HCT116 (cell line): ENCODE data around the gene ADNP. TPM values are rescaled to one million over a fixed set of nuclear protein-coding genes. Genes with fewer than 3 reads are reported as not detected.

Experiments
- ATAC-seq: fragments of 200-7000 bp; cut with Tn5 transposase; 2 replicates; pipeline ENCODE4 v1.9.1; 2020; ENCODE audit warnings: mild to moderate bottlenecking, moderate library complexity
- BruUV-seq: library from RNA; stranded (reverse); fragments of 400-500 nt; replicated peaks from 2 replicates; lab custom pipeline; 2021; lab: Mats Ljungman, UMichigan
- CTCF ChIA-PET: fragments of 300-600 bp; sonication (Branson Sonifier 250); formaldehyde crosslinking; loops from one replicate; lab custom pipeline; 2021; ENCODE audit warnings: antibody characterized with exemption; lab: Charles Lee
- POLR2A ChIA-PET: fragments of 300-600, 350-600 bp; sonication (Branson Sonifier 250); formaldehyde crosslinking; loops from one replicate; lab custom pipeline; 2021; ENCODE audit warnings: antibody characterized with exemption; lab: Charles Lee
- RAD21 ChIA-PET, 2 experiments: fragments of 300-600 bp; sonication (Branson Sonifier 250); formaldehyde crosslinking; loops; one replicate each; lab custom pipeline; 2023; ENCODE audit warnings: low total read pairs in 2 of 2; ENCODE audit not compliant: uncharacterized antibody in 2 of 2, unreplicated experiment in 2 of 2, low non-redundant PET in 1 of 2; lab: Charles Lee
- DNase-seq: peaks from one replicate; pipeline ENCODE4 v3.0.0-alpha.2; 2010; ENCODE audit warnings: low read depth, low spot score
- H2AFZ ChIP-seq: fragments of 200-600 bp; shearing (Covaris generic), sonication (generic); 2 replicates; pipeline ENCODE4 v1.6.1; 2017; ENCODE audit warnings: low read depth, mixed run types, mixed read lengths, antibody characterized with exemption, low read length; ENCODE audit not compliant: poor library complexity, severe bottlenecking
- H3K27ac ChIP-seq: 2 replicates; pipeline ENCODE4 v1.5.1; 2012; ENCODE audit warnings: low read depth, low read length
- H3K27me3 ChIP-seq: fragments of 200-600 bp; sonication (generic); 2 replicates; pipeline ENCODE4 v1.6.1; 2016; ENCODE audit warnings: mixed run types, low read length, mixed read lengths; ENCODE audit not compliant: insufficient read depth
- H3K36me3 ChIP-seq, 2 experiments: fragments of 200-500 bp in 1 of 2; fragments of 200-600 bp in 1 of 2; sonication (Bioruptor generic) in 1 of 2; sonication (generic) in 1 of 2; 2 replicates each; pipeline versions ENCODE4 v1.5.1 to v1.6.1; 2014 to 2016; ENCODE audit warnings: low read length in 2 of 2, inconsistent platforms in 1 of 2, mixed read lengths in 1 of 2, mixed run types in 1 of 2; ENCODE audit not compliant: insufficient read depth in 2 of 2, control insufficient read depth in 1 of 2
- H3K4me1 ChIP-seq, 2 experiments: fragments of 200-600 bp in 1 of 2; sonication (generic) in 1 of 2; 2 replicates each; pipeline versions ENCODE4 v1.5.1 to v1.6.1; 2012 to 2017; ENCODE audit warnings: low read length in 2 of 2, inconsistent platforms in 1 of 2, mild to moderate bottlenecking in 1 of 2, mixed read lengths in 1 of 2, mixed run types in 1 of 2, moderate library complexity in 1 of 2; ENCODE audit not compliant: insufficient read depth in 2 of 2, control insufficient read depth in 1 of 2
- H3K4me2 ChIP-seq: fragments of 200-600 bp; sonication (generic); 2 replicates; pipeline ENCODE4 v1.6.1; 2017; ENCODE audit warnings: mixed run types, low read length, mixed read lengths
- H3K4me3 ChIP-seq, 2 experiments: fragments of 200-600 bp in 1 of 2; sonication (generic) in 1 of 2; replicated peaks in 1 of 2; 2 replicates each; pipeline ENCODE4 v1.5.1; 2011 to 2016; ENCODE audit warnings: low read length in 2 of 2, control low read depth in 1 of 2, low read depth in 1 of 2, mild to moderate bottlenecking in 1 of 2, mixed read lengths in 1 of 2, mixed run types in 1 of 2
- H3K79me2 ChIP-seq: fragments of 200-600 bp; sonication (generic); 2 replicates; pipeline ENCODE4 v1.6.1; 2017; ENCODE audit warnings: mild to moderate bottlenecking, mixed run types, low read length, moderate library complexity, mixed read lengths; ENCODE audit not compliant: insufficient read depth
- H3K9ac ChIP-seq: fragments of 200-600 bp; sonication (generic); 2 replicates; pipeline ENCODE4 v1.6.1; 2016; ENCODE audit warnings: low read length, mixed read lengths
- H3K9me2 ChIP-seq: fragments of 200-600 bp; sonication (generic), shearing (Covaris generic); 2 replicates; pipeline ENCODE4 v1.6.1; 2017; ENCODE audit warnings: mixed run types, mild to moderate bottlenecking, moderate library complexity; ENCODE audit not compliant: insufficient read depth
- H3K9me3 ChIP-seq, 2 experiments: fragments of 200-500 bp in 1 of 2; fragments of 200-600 bp in 1 of 2; sonication (Bioruptor generic) in 1 of 2; sonication (generic) in 1 of 2; 2 replicates each; pipeline ENCODE4 v1.6.1; 2014 to 2017; ENCODE audit warnings: low read length in 2 of 2, mixed read lengths in 2 of 2, inconsistent platforms in 1 of 2, low read depth in 1 of 2, mild to moderate bottlenecking in 1 of 2, mixed run types in 1 of 2, moderate library complexity in 1 of 2; ENCODE audit not compliant: control insufficient read depth in 1 of 2, insufficient read depth in 1 of 2
- H4K20me1 ChIP-seq: fragments of 200-600 bp; sonication (generic), shearing (Covaris generic); 2 replicates; pipeline ENCODE4 v1.6.1; 2017; ENCODE audit warnings: mixed run types, mild to moderate bottlenecking, moderate library complexity; ENCODE audit not compliant: insufficient read depth
- CBX3 ChIP-seq: IDR thresholded peaks from 2 replicates; pipeline ENCODE4 v1.6.1; 2012; ENCODE audit warnings: low read depth
- CEBPB ChIP-seq: IDR thresholded peaks from 2 replicates; pipeline ENCODE4 v1.6.1; 2012; ENCODE audit warnings: low read depth
- EGR1 ChIP-seq: IDR thresholded peaks from 2 replicates; pipeline ENCODE4 v1.6.1; 2012; ENCODE audit warnings: low read depth
- ELF1 ChIP-seq: IDR thresholded peaks from 2 replicates; pipeline ENCODE4 v1.6.1; 2012; ENCODE audit warnings: low read depth, borderline replicate concordance
- EZH2 ChIP-seq: fragments of 200-600 bp; sonication (generic); IDR thresholded peaks from 2 replicates; pipeline ENCODE4 v1.6.1; 2017; ENCODE audit warnings: antibody characterized with exemption, mixed run types
- EZH2phosphoT487 ChIP-seq: fragments of 200-600 bp; IDR thresholded peaks from 2 replicates; pipeline ENCODE4 v1.6.1; 2018; ENCODE audit warnings: antibody characterized with exemption, borderline replicate concordance
- FOSL1 ChIP-seq: IDR thresholded peaks from 2 replicates; pipeline ENCODE4 v1.6.1; 2012; ENCODE audit warnings: low read depth
- JUND ChIP-seq: IDR thresholded peaks from 2 replicates; pipeline ENCODE4 v1.6.1; 2012
- POLR2AphosphoS5 ChIP-seq: IDR thresholded peaks from 2 replicates; pipeline ENCODE4 v1.6.1; 2011; ENCODE audit warnings: mild to moderate bottlenecking, low read depth, low read length, moderate library complexity
- SIN3A ChIP-seq: IDR thresholded peaks from 2 replicates; pipeline ENCODE4 v1.6.1; 2012; ENCODE audit warnings: low read depth
- SP1 ChIP-seq: IDR thresholded peaks from 2 replicates; pipeline ENCODE4 v1.6.1; 2012; ENCODE audit warnings: low read depth
- SRF ChIP-seq: IDR thresholded peaks from 2 replicates; pipeline ENCODE4 v1.6.1; 2012; ENCODE audit warnings: low read depth
- TCF7L2 ChIP-seq: IDR thresholded peaks from 2 replicates; pipeline ENCODE4 v1.7.0; 2011; ENCODE audit warnings: borderline replicate concordance, inconsistent platforms; ENCODE audit not compliant: insufficient read depth, insufficient read length; ENCODE audit errors: extremely low read depth
- YY1 ChIP-seq: IDR thresholded peaks from 2 replicates; pipeline ENCODE4 v1.6.1; 2011; ENCODE audit warnings: low read length, low read depth, moderate library complexity, mild to moderate bottlenecking; ENCODE audit not compliant: insufficient replicate concordance; ENCODE audit errors: extremely low read depth
- ZFX ChIP-seq: fragments of 450-650 bp; IDR thresholded peaks from 2 replicates; pipeline ENCODE4 v1.6.1; 2017
- ZNF274 ChIP-seq: fragments of 200-500 bp; sonication (Bioruptor generic); IDR thresholded peaks from 2 replicates; pipeline ENCODE4 v1.6.1; 2014; ENCODE audit warnings: mild to moderate bottlenecking, low read depth, low read length, inconsistent platforms
- intact Hi-C: fragments of 100-400 bp; cut with micrococcal nuclease; formaldehyde crosslinking; loops from 2 replicates; pipeline ENCODE4 v1.10.0; 2022
- total RNA-seq: library from RNA; stranded (reverse); gene quantifications from one replicate; pipeline ENCODE4 v1.2.1, GENCODE V29; 2021; ENCODE audit not compliant: unreplicated experiment
- TF ChIP-seq, protein P1 (sequence below): IDR thresholded peaks from 2 replicates; pipeline ENCODE4 v1.6.1; 2012; ENCODE audit warnings: low read depth
- TF ChIP-seq, protein P2 (sequence below), 3 experiments: fragments of 200-600 bp in 1 of 3; sonication (generic) in 1 of 3; IDR thresholded peaks in 2 of 3; conservative IDR thresholded peaks in 1 of 3; 2 replicates each; pipeline ENCODE4 v1.5.1; 2012 to 2017; ENCODE audit warnings: low read depth in 2 of 3, low read length in 2 of 3, antibody characterized with exemption in 1 of 3, borderline replicate concordance in 1 of 3, control low read depth in 1 of 3, mild to moderate bottlenecking in 1 of 3, mixed read lengths in 1 of 3, mixed run types in 1 of 3, moderate library complexity in 1 of 3; ENCODE audit not compliant: insufficient read depth in 1 of 3
- TF ChIP-seq, protein P3 (sequence below): IDR thresholded peaks from 2 replicates; pipeline ENCODE4 v1.6.1; 2012
- TF ChIP-seq, protein P4 (sequence below): IDR thresholded peaks from 2 replicates; pipeline ENCODE4 v1.6.1; 2012

ADNP gene
- total RNA-seq, 1 experiment from 2014 or later: 85.9 TPM

DNA sequence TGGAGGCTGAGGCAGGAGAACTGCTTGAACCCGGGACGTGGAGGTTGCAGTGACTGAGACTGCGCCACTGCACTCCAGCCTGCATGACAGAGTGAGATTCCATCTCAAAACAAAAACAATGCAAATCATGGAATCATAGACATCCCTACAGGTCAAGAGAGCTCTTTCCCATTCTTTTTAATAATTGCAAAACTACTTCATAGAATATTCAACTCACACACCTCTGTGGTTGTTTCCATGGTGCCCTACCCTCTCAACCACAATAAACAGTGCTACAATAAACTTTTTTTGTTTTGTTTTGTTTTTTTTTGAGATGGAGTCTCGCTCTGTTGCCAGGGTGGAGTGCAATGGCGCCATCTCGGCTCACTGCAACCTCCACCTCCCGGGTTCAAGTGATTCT lies 11.8 kb upstream of the ADNP start (continued):
- no peak for TF ChIP-seq JUND
- TF ChIP-seq SIN3A: no peak
- no peak for TF ChIP-seq ZFX
- TF ChIP-seq EZH2: no peak
- no peak for TF ChIP-seq FOSL1
- TF ChIP-seq EZH2phosphoT487: no peak

DNA sequence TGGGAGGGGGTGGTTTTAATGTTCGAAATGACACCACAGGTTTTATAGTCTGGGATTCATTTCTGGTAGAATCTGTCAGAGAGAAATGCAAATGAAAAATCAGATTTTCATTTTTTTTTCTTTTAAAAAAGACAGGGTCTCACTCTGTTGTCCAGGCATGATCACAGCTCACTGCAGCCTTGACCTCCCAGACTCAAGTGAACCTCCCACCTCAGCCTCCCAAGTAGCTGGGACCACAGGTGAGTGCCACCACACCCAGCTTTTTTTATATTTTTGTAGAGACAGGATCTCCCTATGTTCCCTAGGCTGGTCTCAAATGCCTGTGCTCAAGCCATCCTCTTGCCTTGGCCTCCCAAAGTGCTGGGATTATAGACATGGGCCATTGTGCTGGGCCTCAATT lies 2.4 kb upstream of the ADNP start:
- BruUV-seq: no TSS peak
- Histone ChIP-seq H3K27ac (no peak overlapping the region; the same call in 1 of the 2 replicates), H3K27me3 (no peaks in the 10 kb centered on the region), H3K9me2 (no peaks in the 10 kb centered on the region), H4K20me1 (peaks cover 11% of the 10 kb centered on the region; the same call in 1 of the 2 replicates), H3K4me1 (peaks cover 4 to 23% of the 10 kb centered on the region in 2 experiments; a peak in 3 of 4 replicates), H3K9me3 (no peaks in the 10 kb centered on the region), H3K9ac (no peak overlapping the region), H3K4me3 (no peak overlapping the region), H3K36me3 (peaks cover 31 to 32% of the 10 kb centered on the region in 2 experiments; a peak in 3 of 4 replicates), H2AFZ (no peak overlapping the region), H3K79me2 (peaks cover 28% of the 10 kb centered on the region), H3K4me2 (no peak overlapping the region)
- ATAC-seq (no peak), DNase-seq (no peak)
- ChIA-PET CTCF (no interaction called here), RAD21 (no interaction called here), POLR2A (interaction anchor here (0.6 kb wide), 1 partner anchor 109 kb away, joined by 3 read pairs; no protein-coding TSS in a partner anchor)
- intact Hi-C loops: no loop called here
- no peak for TF ChIP-seq CBX3
- no peak for TF ChIP-seq SIN3A
- TF ChIP-seq YY1: no peak
- TF ChIP-seq SP1: no peak
- TF ChIP-seq, protein P1, sequence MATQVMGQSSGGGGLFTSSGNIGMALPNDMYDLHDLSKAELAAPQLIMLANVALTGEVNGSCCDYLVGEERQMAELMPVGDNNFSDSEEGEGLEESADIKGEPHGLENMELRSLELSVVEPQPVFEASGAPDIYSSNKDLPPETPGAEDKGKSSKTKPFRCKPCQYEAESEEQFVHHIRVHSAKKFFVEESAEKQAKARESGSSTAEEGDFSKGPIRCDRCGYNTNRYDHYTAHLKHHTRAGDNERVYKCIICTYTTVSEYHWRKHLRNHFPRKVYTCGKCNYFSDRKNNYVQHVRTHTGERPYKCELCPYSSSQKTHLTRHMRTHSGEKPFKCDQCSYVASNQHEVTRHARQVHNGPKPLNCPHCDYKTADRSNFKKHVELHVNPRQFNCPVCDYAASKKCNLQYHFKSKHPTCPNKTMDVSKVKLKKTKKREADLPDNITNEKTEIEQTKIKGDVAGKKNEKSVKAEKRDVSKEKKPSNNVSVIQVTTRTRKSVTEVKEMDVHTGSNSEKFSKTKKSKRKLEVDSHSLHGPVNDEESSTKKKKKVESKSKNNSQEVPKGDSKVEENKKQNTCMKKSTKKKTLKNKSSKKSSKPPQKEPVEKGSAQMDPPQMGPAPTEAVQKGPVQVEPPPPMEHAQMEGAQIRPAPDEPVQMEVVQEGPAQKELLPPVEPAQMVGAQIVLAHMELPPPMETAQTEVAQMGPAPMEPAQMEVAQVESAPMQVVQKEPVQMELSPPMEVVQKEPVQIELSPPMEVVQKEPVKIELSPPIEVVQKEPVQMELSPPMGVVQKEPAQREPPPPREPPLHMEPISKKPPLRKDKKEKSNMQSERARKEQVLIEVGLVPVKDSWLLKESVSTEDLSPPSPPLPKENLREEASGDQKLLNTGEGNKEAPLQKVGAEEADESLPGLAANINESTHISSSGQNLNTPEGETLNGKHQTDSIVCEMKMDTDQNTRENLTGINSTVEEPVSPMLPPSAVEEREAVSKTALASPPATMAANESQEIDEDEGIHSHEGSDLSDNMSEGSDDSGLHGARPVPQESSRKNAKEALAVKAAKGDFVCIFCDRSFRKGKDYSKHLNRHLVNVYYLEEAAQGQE: no peak
- TF ChIP-seq, protein P2, sequence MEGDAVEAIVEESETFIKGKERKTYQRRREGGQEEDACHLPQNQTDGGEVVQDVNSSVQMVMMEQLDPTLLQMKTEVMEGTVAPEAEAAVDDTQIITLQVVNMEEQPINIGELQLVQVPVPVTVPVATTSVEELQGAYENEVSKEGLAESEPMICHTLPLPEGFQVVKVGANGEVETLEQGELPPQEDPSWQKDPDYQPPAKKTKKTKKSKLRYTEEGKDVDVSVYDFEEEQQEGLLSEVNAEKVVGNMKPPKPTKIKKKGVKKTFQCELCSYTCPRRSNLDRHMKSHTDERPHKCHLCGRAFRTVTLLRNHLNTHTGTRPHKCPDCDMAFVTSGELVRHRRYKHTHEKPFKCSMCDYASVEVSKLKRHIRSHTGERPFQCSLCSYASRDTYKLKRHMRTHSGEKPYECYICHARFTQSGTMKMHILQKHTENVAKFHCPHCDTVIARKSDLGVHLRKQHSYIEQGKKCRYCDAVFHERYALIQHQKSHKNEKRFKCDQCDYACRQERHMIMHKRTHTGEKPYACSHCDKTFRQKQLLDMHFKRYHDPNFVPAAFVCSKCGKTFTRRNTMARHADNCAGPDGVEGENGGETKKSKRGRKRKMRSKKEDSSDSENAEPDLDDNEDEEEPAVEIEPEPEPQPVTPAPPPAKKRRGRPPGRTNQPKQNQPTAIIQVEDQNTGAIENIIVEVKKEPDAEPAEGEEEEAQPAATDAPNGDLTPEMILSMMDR (IDR thresholded peaks at IDR 0.05 in 2 of 3, conservative IDR thresholded peaks at IDR 0.05 in 1 of 3; ENCODE audit: borderline replicate concordance in 1 of 3, insufficient read depth in 1 of 3, low read depth in 2 of 3, low read length in 2 of 3): no peak
- no peak for TF ChIP-seq FOSL1
- no peak for TF ChIP-seq ZFX
- TF ChIP-seq TCF7L2: no peak
- no peak for TF ChIP-seq EZH2phosphoT487
- TF ChIP-seq EGR1: no peak
- no peak for TF ChIP-seq EZH2
- no peak for TF ChIP-seq ELF1
- TF ChIP-seq ZNF274: no peak
- no peak for TF ChIP-seq CEBPB
- no peak for TF ChIP-seq POLR2AphosphoS5
- TF ChIP-seq, protein P3, sequence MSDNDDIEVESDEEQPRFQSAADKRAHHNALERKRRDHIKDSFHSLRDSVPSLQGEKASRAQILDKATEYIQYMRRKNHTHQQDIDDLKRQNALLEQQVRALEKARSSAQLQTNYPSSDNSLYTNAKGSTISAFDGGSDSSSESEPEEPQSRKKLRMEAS: no peak
- no peak for TF ChIP-seq SRF
- TF ChIP-seq, protein P4, sequence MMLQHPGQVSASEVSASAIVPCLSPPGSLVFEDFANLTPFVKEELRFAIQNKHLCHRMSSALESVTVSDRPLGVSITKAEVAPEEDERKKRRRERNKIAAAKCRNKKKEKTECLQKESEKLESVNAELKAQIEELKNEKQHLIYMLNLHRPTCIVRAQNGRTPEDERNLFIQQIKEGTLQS: no peak
